Measurements from ENCODE around the gene ARHGEF16.

The ARHGEF16 gene

GRCh38 chr1:3471356-3472087 is 17.1 kb downstream of the ARHGEF16 start:
- Mint-ChIP-seq H3K27ac (no peak overlapping the region), H3K27me3 (no peaks in the 10 kb centered on the region), H3K36me3 (ENCODE audit: low read depth) (no peaks in the 10 kb centered on the region), H3K4me3 (no peak overlapping the region), H3K4me1 (ENCODE audit: low read depth) (no peaks in the 10 kb centered on the region), H3K9me3 (no peaks in the 10 kb centered on the region)

- H3K9me3 Mint-ChIP-seq: no peaks in the 10 kb centered on the region
- H3K4me1 Mint-ChIP-seq (ENCODE audit: low read depth): no peaks in the 10 kb centered on the region
- H3K27ac Mint-ChIP-seq: no peak overlapping the region
- no peak overlapping the region for H3K4me3 Mint-ChIP-seq
- no peaks in the 10 kb centered on the region for H3K36me3 Mint-ChIP-seq (ENCODE audit: low read depth)
- H3K27me3 Mint-ChIP-seq: no peaks in the 10 kb centered on the region
These were observed 17.8 kb downstream of the ARHGEF16 start for GRCh38 chr1:3472088-3472850.

GRCh38 chr1:3472906-3473305 is 18.4 kb downstream of the ARHGEF16 start:
- no peaks in the 10 kb centered on the region for H3K36me3 Mint-ChIP-seq (ENCODE audit: low read depth)
- H3K27me3 Mint-ChIP-seq: no peaks in the 10 kb centered on the region
- no peaks in the 10 kb centered on the region for H3K4me1 Mint-ChIP-seq (ENCODE audit: low read depth)
- H3K27ac Mint-ChIP-seq: no peak overlapping the region
- no peaks in the 10 kb centered on the region for H3K9me3 Mint-ChIP-seq
- no peak overlapping the region for H3K4me3 Mint-ChIP-seq

GRCh38 chr1:3473381-3473844 is 18.9 kb downstream of the ARHGEF16 start:
- Mint-ChIP-seq H3K36me3 (ENCODE audit: low read depth) (no peaks in the 10 kb centered on the region), H3K27ac (no peak overlapping the region), H3K4me3 (no peak overlapping the region), H3K27me3 (no peaks in the 10 kb centered on the region), H3K4me1 (ENCODE audit: low read depth) (no peaks in the 10 kb centered on the region), H3K9me3 (no peaks in the 10 kb centered on the region)

- Mint-ChIP-seq H3K9me3 (no peaks in the 10 kb centered on the region), H3K4me1 (ENCODE audit: low read depth) (no peaks in the 10 kb centered on the region), H3K27ac (no peak overlapping the region), H3K27me3 (no peaks in the 10 kb centered on the region), H3K36me3 (ENCODE audit: low read depth) (no peaks in the 10 kb centered on the region), H3K4me3 (no peak overlapping the region)
These were observed 19.6 kb downstream of the ARHGEF16 start for GRCh38 chr1:3474016-3474415.

GRCh38 chr1:3474421-3474820 is 20.0 kb downstream of the ARHGEF16 start:
- H3K27me3 Mint-ChIP-seq: no peaks in the 10 kb centered on the region
- no peaks in the 10 kb centered on the region for H3K36me3 Mint-ChIP-seq (ENCODE audit: low read depth)
- no peak overlapping the region for H3K27ac Mint-ChIP-seq
- H3K9me3 Mint-ChIP-seq: no peaks in the 10 kb centered on the region
- H3K4me3 Mint-ChIP-seq: no peak overlapping the region
- H3K4me1 Mint-ChIP-seq (ENCODE audit: low read depth): no peaks in the 10 kb centered on the region

- Mint-ChIP-seq H3K4me3 (no peak overlapping the region), H3K27ac (no peak overlapping the region), H3K4me1 (ENCODE audit: low read depth) (no peaks in the 10 kb centered on the region), H3K9me3 (no peaks in the 10 kb centered on the region), H3K27me3 (no peaks in the 10 kb centered on the region), H3K36me3 (ENCODE audit: low read depth) (no peaks in the 10 kb centered on the region)
These were observed 21.5 kb downstream of the ARHGEF16 start for GRCh38 chr1:3475839-3476573.

- H3K4me3 Mint-ChIP-seq: no peak overlapping the region
These were observed 22.2 kb downstream of the ARHGEF16 start for GRCh38 chr1:3476666-3477065.

GRCh38 chr1:3477241-3477995 is 23.0 kb downstream of the ARHGEF16 start:
- Mint-ChIP-seq H3K4me1 (ENCODE audit: low read depth) (no peaks in the 10 kb centered on the region), H3K27me3 (no peaks in the 10 kb centered on the region), H3K36me3 (ENCODE audit: low read depth) (no peaks in the 10 kb centered on the region)

More at GRCh38 chr1:3476666-3477065, 22.2 kb downstream of the ARHGEF16 start:
- H3K27me3 Mint-ChIP-seq: no peaks in the 10 kb centered on the region
- no peak overlapping the region for H3K27ac Mint-ChIP-seq
- no peaks in the 10 kb centered on the region for H3K36me3 Mint-ChIP-seq (ENCODE audit: low read depth)
- H3K9me3 Mint-ChIP-seq: no peaks in the 10 kb centered on the region
- H3K4me1 Mint-ChIP-seq (ENCODE audit: low read depth): no peaks in the 10 kb centered on the region

GRCh38 chr1:3478187-3478586 is 23.7 kb downstream of the ARHGEF16 start:
- Mint-ChIP-seq H3K4me1 (ENCODE audit: low read depth) (no peaks in the 10 kb centered on the region), H3K27ac (no peak overlapping the region), H3K4me3 (no peak overlapping the region), H3K9me3 (no peaks in the 10 kb centered on the region), H3K27me3 (no peaks in the 10 kb centered on the region), H3K36me3 (ENCODE audit: low read depth) (no peaks in the 10 kb centered on the region)

More at GRCh38 chr1:3477241-3477995, 23.0 kb downstream of the ARHGEF16 start:
- Mint-ChIP-seq H3K9me3 (no peaks in the 10 kb centered on the region), H3K4me3 (no peak overlapping the region), H3K27ac (no peak overlapping the region)

GRCh38 chr1:3479511-3480368 is 25.3 kb downstream of the ARHGEF16 start:
- no peaks in the 10 kb centered on the region for H3K4me1 Mint-ChIP-seq (ENCODE audit: low read depth)
- H3K36me3 Mint-ChIP-seq (ENCODE audit: low read depth): no peaks in the 10 kb centered on the region
- H3K9me3 Mint-ChIP-seq: no peaks in the 10 kb centered on the region
- no peak overlapping the region for H3K4me3 Mint-ChIP-seq
- H3K27ac Mint-ChIP-seq: no peak overlapping the region
- no peaks in the 10 kb centered on the region for H3K27me3 Mint-ChIP-seq

- no peak overlapping the region for H3K4me3 Mint-ChIP-seq
- no peaks in the 10 kb centered on the region for H3K36me3 Mint-ChIP-seq (ENCODE audit: low read depth)
- no peaks in the 10 kb centered on the region for H3K9me3 Mint-ChIP-seq
- no peaks in the 10 kb centered on the region for H3K4me1 Mint-ChIP-seq (ENCODE audit: low read depth)
- no peak overlapping the region for H3K27ac Mint-ChIP-seq
- H3K27me3 Mint-ChIP-seq: no peaks in the 10 kb centered on the region
These were observed 25.9 kb downstream of the ARHGEF16 start for GRCh38 chr1:3480369-3480719.

- H3K27me3 Mint-ChIP-seq: no peaks in the 10 kb centered on the region
- no peaks in the 10 kb centered on the region for H3K36me3 Mint-ChIP-seq (ENCODE audit: low read depth)
- H3K9me3 Mint-ChIP-seq: no peaks in the 10 kb centered on the region
- H3K4me3 Mint-ChIP-seq: no peak overlapping the region
- no peak overlapping the region for H3K27ac Mint-ChIP-seq
- no peaks in the 10 kb centered on the region for H3K4me1 Mint-ChIP-seq (ENCODE audit: low read depth)
These were observed 26.6 kb downstream of the ARHGEF16 start for GRCh38 chr1:3481046-3481445.

- H3K4me3 Mint-ChIP-seq: no peak overlapping the region
- H3K4me1 Mint-ChIP-seq (ENCODE audit: low read depth): no peaks in the 10 kb centered on the region
- no peaks in the 10 kb centered on the region for H3K36me3 Mint-ChIP-seq (ENCODE audit: low read depth)
- H3K27me3 Mint-ChIP-seq: no peaks in the 10 kb centered on the region
- H3K27ac Mint-ChIP-seq: no peak overlapping the region
- no peaks in the 10 kb centered on the region for H3K9me3 Mint-ChIP-seq
These were observed 27.4 kb downstream of the ARHGEF16 start for GRCh38 chr1:3481836-3482375.

All from stimulated activated naive CD8-positive, alpha-beta T cell treated with anti-CD3 and anti-CD28 coated beads, Interleukin-15, Interleukin-2, amounts not matched to agents 100 ng/mL and 50 ng/mL, for 24 hours (primary cell).